ENCODE data around the gene RNF7. TPM values are rescaled to one million over a fixed set of nuclear protein-coding genes. Genes with fewer than 3 reads are reported as not detected.

RNF7 gene
- total and polyA plus RNA-seq, 2 of the 13 experiments (the other 11 are each of a cell fraction or from before 2014, with no cell fraction given): 66.4 to 94.7 TPM

- Histone ChIP-seq H3K4me1 (ENCODE audit: insufficient read depth, low read length) (peaks cover 32% of the 10 kb centered on the region), H3K79me2 (ENCODE audit: insufficient read depth, low read length) (no peaks in the 10 kb centered on the region), H2AFZ (ENCODE audit: low read length) (no peak overlapping the region), H3K36me3 (replicated peaks in 1 of 2; ENCODE audit: control insufficient read depth in 1 of 2, insufficient read depth in 2 of 2, low read length in 2 of 2) (no peaks in the 10 kb centered on the region), H3K4me3 (replicated peaks in 1 of 3; ENCODE audit: insufficient read depth in 1 of 3, low read depth in 2 of 3, low read length in 3 of 3) (no peak overlapping the region), H3K27ac (ENCODE audit: extremely low read length, insufficient read depth, low read length) (no peak overlapping the region), H4K20me1 (ENCODE audit: insufficient read depth, low read length) (no peaks in the 10 kb centered on the region), H3K27me3 (ENCODE audit: control insufficient read depth in 1 of 2, insufficient read depth in 2 of 2, low read length in 2 of 2) (peaks cover 0 to 9% of the 10 kb centered on the region in 2 experiments; a peak in 2 of 5 replicates), H3K9me3 (ENCODE audit: low read length) (no peaks in the 10 kb centered on the region), H3K9ac (ENCODE audit: insufficient read depth, low read depth, low read length) (no peak overlapping the region), H3K4me2 (ENCODE audit: low read depth, low read length) (no peak overlapping the region)
- ChIA-PET CTCF (ENCODE audit: low intra/inter-chr PET ratio, low total read pairs) (no interaction called here), POLR2A (no interaction called here)
- WGBS (ENCODE audit: low lambda C conversion rate): 13% methylated on average over 5 of the region's 8 CpGs
- DNase-seq (ENCODE audit: low spot score) (no peak), FAIRE-seq (no peak), ATAC-seq (no peak)
- no TSS peak for BruUV-seq (replicated peaks)
- TF ChIP-seq, protein P1, sequence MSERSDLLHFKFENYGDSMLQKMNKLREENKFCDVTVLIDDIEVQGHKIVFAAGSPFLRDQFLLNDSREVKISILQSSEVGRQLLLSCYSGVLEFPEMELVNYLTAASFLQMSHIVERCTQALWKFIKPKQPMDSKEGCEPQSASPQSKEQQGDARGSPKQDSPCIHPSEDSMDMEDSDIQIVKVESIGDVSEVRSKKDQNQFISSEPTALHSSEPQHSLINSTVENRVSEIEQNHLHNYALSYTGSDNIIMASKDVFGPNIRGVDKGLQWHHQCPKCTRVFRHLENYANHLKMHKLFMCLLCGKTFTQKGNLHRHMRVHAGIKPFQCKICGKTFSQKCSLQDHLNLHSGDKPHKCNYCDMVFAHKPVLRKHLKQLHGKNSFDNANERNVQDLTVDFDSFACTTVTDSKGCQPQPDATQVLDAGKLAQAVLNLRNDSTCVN (CRISPR knock-in tag; IDR thresholded peaks at IDR 0.05; ENCODE audit: borderline replicate concordance): no peak
- TF ChIP-seq, protein P2, sequence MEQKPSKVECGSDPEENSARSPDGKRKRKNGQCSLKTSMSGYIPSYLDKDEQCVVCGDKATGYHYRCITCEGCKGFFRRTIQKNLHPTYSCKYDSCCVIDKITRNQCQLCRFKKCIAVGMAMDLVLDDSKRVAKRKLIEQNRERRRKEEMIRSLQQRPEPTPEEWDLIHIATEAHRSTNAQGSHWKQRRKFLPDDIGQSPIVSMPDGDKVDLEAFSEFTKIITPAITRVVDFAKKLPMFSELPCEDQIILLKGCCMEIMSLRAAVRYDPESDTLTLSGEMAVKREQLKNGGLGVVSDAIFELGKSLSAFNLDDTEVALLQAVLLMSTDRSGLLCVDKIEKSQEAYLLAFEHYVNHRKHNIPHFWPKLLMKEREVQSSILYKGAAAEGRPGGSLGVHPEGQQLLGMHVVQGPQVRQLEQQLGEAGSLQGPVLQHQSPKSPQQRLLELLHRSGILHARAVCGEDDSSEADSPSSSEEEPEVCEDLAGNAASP (CRISPR knock-in tag; IDR thresholded peaks at IDR 0.05; ENCODE audit: borderline replicate concordance): no peak
- TF ChIP-seq GTF2F1 (IDR thresholded peaks at IDR 0.05; ENCODE audit: low read length) (no peak), NBN (conservative IDR thresholded peaks at IDR 0.05) (no peak), ZNF451 (CRISPR knock-in tag; IDR thresholded peaks at IDR 0.05) (no peak), ZBTB49 (CRISPR knock-in tag; IDR thresholded peaks at IDR 0.05; ENCODE audit: borderline replicate concordance) (no peak), SOX6 (IDR thresholded peaks at IDR 0.05) (no peak), SOX6 (CRISPR knock-in tag; IDR thresholded peaks at IDR 0.05) (no peak), HNF4G (IDR thresholded peaks at IDR 0.05; ENCODE audit: borderline replicate concordance, low read depth, low read length) (no peak), HNF4G (CRISPR knock-in tag; IDR thresholded peaks at IDR 0.05; ENCODE audit: borderline replicate concordance, low read depth) (no peak), IRX3 (CRISPR knock-in tag; IDR thresholded peaks at IDR 0.05; ENCODE audit: borderline replicate concordance, low read depth) (no peak), SNAPC2 (CRISPR knock-in tag; IDR thresholded peaks at IDR 0.05) (no peak)
- in situ Hi-C loops (cut with HindIII; ENCODE audit: extremely low pct_ligation_motif_present, low pct_unique_long_range_greater_than_20kb): no loop called here
- intact Hi-C loops (cut with micrococcal nuclease; ENCODE audit: unreplicated experiment): no loop called here
Observed at GRCh38 chr3:141793476-141794260, 55.6 kb downstream of the RNF7 start.
